GM12873 (cell line): Measurements from ENCODE around the gene CHRDL2.

ENCODE experiments used
- TF ChIP-seq, protein P1 (sequence below): IDR thresholded peaks from 2 replicates; pipeline ENCODE4 v1.5.1; 2012; ENCODE audit warnings: low read depth, mild to moderate bottlenecking, moderate library complexity, low read length, control low read depth; ENCODE audit not compliant: insufficient read depth; ENCODE audit errors: missing control alignments

The CHRDL2 gene

DNA sequence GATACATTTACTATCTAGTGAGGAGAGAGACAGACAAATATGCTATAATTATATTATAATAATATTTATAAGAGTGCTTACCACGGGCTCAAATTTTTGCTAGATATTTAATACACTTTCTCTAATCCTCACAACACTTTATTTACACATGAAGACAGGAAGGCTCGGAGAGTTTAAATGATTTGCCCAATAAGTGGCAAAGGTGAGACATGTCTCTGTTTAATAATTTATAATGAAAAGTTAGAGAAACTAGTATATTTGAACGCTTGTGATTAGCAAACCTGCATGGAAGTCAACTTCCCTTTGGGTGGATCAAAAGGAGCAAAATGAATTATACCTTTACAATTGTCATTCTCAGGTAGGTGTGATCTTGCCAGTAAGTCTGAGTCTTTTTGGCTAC is 83.4 kb downstream of the CHRDL2 start:
- TF ChIP-seq, protein P1, sequence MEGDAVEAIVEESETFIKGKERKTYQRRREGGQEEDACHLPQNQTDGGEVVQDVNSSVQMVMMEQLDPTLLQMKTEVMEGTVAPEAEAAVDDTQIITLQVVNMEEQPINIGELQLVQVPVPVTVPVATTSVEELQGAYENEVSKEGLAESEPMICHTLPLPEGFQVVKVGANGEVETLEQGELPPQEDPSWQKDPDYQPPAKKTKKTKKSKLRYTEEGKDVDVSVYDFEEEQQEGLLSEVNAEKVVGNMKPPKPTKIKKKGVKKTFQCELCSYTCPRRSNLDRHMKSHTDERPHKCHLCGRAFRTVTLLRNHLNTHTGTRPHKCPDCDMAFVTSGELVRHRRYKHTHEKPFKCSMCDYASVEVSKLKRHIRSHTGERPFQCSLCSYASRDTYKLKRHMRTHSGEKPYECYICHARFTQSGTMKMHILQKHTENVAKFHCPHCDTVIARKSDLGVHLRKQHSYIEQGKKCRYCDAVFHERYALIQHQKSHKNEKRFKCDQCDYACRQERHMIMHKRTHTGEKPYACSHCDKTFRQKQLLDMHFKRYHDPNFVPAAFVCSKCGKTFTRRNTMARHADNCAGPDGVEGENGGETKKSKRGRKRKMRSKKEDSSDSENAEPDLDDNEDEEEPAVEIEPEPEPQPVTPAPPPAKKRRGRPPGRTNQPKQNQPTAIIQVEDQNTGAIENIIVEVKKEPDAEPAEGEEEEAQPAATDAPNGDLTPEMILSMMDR: no peak

DNA sequence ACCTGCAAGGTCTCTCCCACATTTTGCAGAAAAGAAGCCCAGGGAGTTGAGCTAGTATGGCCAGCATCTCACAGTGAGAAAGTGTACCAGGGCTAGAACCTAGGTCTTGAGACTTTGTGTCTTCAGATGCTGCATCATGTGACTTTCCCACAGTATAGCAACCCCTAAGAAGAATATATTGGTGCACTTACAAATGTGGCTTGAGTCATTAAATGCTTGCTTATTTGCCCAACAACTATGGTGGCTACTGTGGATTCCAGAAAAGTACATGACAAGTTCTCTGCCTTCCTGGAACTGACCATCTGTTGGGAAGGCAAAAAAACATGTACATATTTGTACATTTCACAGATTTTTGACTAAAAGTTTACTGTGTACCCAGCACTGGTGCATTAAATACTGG is 83.8 kb downstream of the CHRDL2 start:
- TF ChIP-seq, protein P1: no peak

DNA sequence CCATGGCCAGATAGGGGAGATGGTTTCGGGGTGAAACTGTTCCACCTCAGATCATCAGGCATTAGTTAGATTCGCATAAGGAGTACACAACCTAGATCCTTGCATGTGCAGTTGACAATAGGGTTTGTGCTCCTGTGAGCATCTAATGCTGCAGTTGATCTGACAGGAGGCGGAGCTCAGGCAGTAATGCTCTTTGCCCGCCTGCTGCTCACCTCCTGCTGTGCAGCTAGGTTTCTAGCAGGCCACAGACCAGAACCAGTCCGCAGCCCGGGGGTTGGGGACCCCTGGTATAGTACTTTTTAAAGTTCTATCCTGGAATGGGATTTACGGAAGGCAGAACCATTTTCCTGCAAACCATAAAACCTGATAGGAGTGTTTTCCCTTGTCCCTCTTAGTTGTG is 84.3 kb downstream of the CHRDL2 start:
- TF ChIP-seq, protein P1: no peak
